Erythroblast (primary cell): ENCODE measurements around the gene TPM1.

ENCODE experiments used
- GATA1 ChIP-seq: IDR thresholded peaks from 2 replicates; pipeline ENCODE4 v1.6.1; 2011; ENCODE audit warnings: low read depth, mild to moderate bottlenecking, control low read depth, low read length, moderate library complexity
- POLR2A ChIP-seq: IDR thresholded peaks from 2 replicates; pipeline ENCODE4 v1.6.1; 2011; ENCODE audit warnings: mild to moderate bottlenecking, low read length

GRCh38 chr15:63006032-63006878, 36.3 kb upstream of the TPM1 start:
- TF ChIP-seq POLR2A: no peak
- TF ChIP-seq GATA1: no peak
